ENCODE measurements around the gene SRMS.

GRCh38 chr20:63492982-63493381 lies 54.6 kb downstream of the SRMS start:
- no peak for TF ChIP-seq ATF3 (IDR thresholded peaks at IDR 0.05)
- no peak for TF ChIP-seq MAX (IDR thresholded peaks at IDR 0.05)
- no peak for TF ChIP-seq SP1 (IDR thresholded peaks at IDR 0.05; ENCODE audit: low read depth)
- no peak for TF ChIP-seq EZH2 (IDR thresholded peaks at IDR 0.05)
- no peak for TF ChIP-seq POLR2A (IDR thresholded peaks at IDR 0.05; ENCODE audit: borderline replicate concordance, extremely low read depth, insufficient read depth, insufficient read length)
